Islet of Langerhans (tissue), 1 donor: ENCODE results near the gene FAM185A.
"Not testable (repeated sequence)": the region's sequence is repeated elsewhere in the genome, so short reads cannot be mapped to it uniquely, and the experiment has no call there.

Source experiments
- FAIRE-seq: peaks from one replicate; lab custom pipeline; 2011; peaks lifted over from hg19 to GRCh38; lab: Jason Lieb, UNC

FAM185A gene

GRCh38 chr7:102778663-102779062, 29.9 kb downstream of the FAM185A start:
- FAIRE-seq, result not testable (repeated sequence)

GRCh38 chr7:102780926-102781325, 32.1 kb downstream of the FAM185A start:
- not testable (repeated sequence) for FAIRE-seq

- FAIRE-seq, result not testable (repeated sequence)
Measured at GRCh38 chr7:102788770-102789169, 40.0 kb downstream of the FAM185A start.

- peak; percentile 88 for FAIRE-seq
Measured at GRCh38 chr7:102790364-102791100, 41.7 kb downstream of the FAM185A start.

- not testable (repeated sequence) for FAIRE-seq
Measured at GRCh38 chr7:102791367-102791766, 42.6 kb downstream of the FAM185A start.

- FAIRE-seq, result peak; percentile 96
Measured at GRCh38 chr7:102791831-102792230, 43.0 kb downstream of the FAM185A start.

GRCh38 chr7:102794567-102794966, 45.8 kb downstream of the FAM185A start:
- not testable (repeated sequence) for FAIRE-seq

GRCh38 chr7:102795987-102796595, 47.3 kb downstream of the FAM185A start:
- FAIRE-seq, result not testable (repeated sequence)

- FAIRE-seq, result no peak
Measured at GRCh38 chr7:102806613-102807012, 57.8 kb downstream of the FAM185A start.

- FAIRE-seq, result no peak
Measured at GRCh38 chr7:102810916-102811315, 62.1 kb downstream of the FAM185A start.

GRCh38 chr7:102811942-102812678, 63.3 kb downstream of the FAM185A start:
- peak; percentile 93 for FAIRE-seq

GRCh38 chr7:102813191-102814024, 64.6 kb downstream of the FAM185A start:
- no peak for FAIRE-seq

GRCh38 chr7:102814025-102814471, 65.2 kb downstream of the FAM185A start:
- FAIRE-seq, result no peak

- no peak for FAIRE-seq
Measured at GRCh38 chr7:102817616-102818573, 69.1 kb downstream of the FAM185A start.

GRCh38 chr7:102819151-102819550, 70.4 kb downstream of the FAM185A start:
- no peak for FAIRE-seq

GRCh38 chr7:102821994-102822747, 73.4 kb downstream of the FAM185A start:
- FAIRE-seq, result no peak

- FAIRE-seq, result no peak
Measured at GRCh38 chr7:102823390-102824119, 74.8 kb downstream of the FAM185A start.

- FAIRE-seq, result no peak
Measured at GRCh38 chr7:102828286-102828685, 79.5 kb downstream of the FAM185A start.

- FAIRE-seq, result no peak
Measured at GRCh38 chr7:102829075-102829474, 80.3 kb downstream of the FAM185A start.
